GM18868 (cell line): ENCODE results near the gene PFN3.

Experiments used
- ATAC-seq: cut with Tn5 transposase; IDR thresholded peaks from one replicate; pipeline ENCODE4 v1.9.1; 2021; ENCODE audit warnings: mild to moderate bottlenecking, moderate library complexity; ENCODE audit not compliant: unreplicated experiment

PFN3 gene, protein sequence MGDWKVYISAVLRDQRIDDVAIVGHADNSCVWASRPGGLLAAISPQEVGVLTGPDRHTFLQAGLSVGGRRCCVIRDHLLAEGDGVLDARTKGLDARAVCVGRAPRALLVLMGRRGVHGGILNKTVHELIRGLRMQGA

GRCh38 chr5:177399997-177400868, at the start of gene PFN3:
Gene PFN3 (minus strand): TSS chr5:177400661. CDS start chr5:177400576, 85 bp downstream.
- no peak for ATAC-seq

- no peak for ATAC-seq
Measured at GRCh38 chr5:177449140-177450061, 48.9 kb upstream of the PFN3 start.

- ATAC-seq, result no peak
Measured at GRCh38 chr5:177448244-177448950, 47.9 kb upstream of the PFN3 start.

DNA sequence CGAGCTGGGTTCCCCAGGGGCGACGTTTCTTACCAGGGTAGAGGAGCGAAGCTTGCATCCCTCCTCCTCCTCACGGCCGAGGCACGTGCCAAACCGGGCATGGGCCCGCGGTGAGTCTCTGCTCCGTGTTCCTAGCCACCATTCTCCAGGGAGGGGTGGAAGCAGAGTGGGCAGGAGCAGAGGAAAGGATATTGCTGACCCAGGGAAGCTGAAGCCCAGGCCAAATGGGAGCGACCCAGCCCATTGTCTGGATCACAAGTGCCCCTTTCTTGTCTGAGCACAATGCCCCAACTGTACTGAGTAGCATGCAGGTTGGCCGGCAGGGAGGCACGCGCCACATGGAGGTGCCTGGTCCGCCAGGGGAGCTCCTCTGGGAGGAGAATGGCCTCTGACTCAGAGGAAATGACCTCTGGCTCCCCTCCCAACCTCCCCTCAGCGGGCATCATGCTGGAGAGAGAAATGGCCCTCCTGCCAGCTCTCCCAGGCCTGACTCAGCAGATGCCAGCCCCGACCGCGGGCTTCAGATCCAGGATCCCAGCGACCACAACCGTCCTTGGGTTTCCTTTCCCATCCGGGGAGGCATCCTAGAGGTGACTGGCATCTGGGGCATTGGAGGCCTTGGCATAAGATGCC, 47.3 kb upstream of the PFN3 start:
- ATAC-seq, result no peak

GRCh38 chr5:177447066-177447610, 46.7 kb upstream of the PFN3 start:
- peak; percentile 39 for ATAC-seq

DNA sequence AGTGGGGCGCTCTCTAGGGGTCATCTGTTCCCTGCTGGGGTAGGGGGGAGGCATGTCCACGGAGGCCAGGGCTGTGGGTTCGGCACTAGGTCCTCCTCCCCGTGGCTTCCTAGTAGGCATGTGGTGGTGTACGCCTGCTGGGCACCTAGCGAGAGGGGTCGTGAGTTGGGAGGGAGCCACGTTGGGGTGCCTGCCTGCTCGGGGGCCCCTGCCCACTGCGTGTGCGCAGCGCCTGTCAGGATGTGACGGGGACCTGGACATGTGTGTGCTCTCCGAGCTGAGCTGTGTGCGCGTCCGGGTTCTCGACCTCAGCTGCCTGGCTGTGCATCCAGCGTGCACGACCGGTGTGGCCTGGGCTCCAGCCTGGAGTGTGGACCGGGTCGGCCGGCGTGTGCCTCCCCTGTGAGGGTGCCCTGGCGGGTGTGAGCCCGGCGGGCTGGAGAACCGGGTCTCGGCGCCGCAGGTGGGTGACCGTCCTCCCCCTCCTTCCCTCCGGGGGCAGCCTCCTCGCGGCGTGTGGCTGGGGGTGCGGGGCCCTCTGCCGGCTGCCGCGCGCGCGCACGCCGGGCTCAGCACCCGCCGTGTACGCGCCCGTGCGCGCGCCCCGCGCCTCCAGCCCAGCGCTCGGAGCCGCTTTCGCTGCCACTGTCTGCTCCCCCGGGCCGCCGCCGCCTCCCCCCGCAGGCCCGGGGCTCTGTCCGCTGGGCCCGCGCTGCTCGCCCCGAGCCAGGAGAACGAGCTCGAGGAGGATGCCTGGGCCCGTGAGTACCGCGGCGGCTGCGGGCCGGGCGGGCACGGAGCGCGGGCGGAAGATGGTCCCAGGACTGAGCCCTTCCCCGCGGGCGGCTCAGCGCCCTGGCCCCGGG, 46.0 kb upstream of the PFN3 start, which contains the start of gene PRR7:
Gene PRR7, plus strand, starts transcription at position 615 of the 866 bp plus-strand sequence. CDS start 8,254 bp downstream, outside the sequence.
- ATAC-seq, result peak; percentile 46

DNA sequence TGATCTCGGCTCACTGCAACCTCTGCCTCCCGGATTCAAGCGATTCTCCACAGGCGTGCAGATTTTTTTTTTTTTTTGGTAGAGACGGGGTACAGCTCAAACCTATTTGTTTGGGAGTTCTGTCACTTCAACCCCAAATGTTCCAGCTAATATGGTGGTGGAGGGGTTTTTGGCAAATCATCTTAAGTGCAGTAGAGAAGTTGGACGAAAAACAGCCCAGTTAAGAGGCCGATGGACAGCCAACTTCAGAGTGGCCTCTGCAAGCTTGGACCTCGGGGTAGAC, 45.4 kb upstream of the PFN3 start:
- no peak for ATAC-seq

- no peak for ATAC-seq
Measured at GRCh38 chr5:177445052-177445916, 44.8 kb upstream of the PFN3 start.

DNA sequence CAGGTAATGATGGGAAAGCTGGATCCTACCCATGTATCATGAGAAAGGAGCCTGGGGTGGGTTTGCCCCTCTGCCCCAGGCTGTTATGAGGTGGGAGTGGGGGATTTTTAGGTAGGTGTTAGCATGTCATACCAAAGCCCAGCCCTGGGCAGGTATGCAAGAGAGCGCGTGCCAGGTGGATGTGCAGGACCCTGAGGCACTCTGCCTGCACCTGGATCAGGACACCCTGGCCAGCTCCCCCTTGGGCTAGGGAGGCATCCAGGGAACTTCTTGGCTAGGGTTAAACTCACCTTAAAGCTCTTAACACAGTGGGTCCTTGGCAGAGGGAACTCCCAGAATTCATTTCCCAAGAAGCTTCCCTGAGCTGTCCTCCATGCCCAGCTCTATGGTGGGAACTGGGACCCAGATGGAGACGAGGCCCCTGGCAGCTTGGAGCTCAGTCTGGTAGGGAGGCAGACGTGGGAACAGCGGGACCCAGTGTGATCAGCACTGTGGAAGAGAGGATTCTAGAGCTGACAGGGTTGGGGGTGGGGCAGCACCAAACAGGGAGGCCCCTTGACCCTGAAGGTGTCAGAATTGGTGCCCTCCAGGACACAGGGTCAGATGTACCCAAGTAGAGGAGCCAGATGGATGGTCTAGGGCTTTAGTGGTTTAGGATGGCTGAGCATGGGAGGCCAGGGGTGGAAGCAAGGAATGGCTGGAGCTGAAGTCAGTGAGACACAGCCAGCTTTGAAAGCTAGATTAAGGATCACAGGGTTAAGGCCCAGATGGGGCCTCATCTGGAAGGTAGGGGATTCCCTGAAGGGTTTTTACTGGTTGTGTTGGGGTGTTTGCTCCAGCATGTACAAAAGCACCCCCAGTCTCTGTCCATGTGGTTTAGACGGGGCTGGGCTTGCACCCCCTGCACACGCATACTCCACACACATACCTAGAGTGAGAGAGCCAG, 43.9 kb upstream of the PFN3 start:
- no peak for ATAC-seq

DNA sequence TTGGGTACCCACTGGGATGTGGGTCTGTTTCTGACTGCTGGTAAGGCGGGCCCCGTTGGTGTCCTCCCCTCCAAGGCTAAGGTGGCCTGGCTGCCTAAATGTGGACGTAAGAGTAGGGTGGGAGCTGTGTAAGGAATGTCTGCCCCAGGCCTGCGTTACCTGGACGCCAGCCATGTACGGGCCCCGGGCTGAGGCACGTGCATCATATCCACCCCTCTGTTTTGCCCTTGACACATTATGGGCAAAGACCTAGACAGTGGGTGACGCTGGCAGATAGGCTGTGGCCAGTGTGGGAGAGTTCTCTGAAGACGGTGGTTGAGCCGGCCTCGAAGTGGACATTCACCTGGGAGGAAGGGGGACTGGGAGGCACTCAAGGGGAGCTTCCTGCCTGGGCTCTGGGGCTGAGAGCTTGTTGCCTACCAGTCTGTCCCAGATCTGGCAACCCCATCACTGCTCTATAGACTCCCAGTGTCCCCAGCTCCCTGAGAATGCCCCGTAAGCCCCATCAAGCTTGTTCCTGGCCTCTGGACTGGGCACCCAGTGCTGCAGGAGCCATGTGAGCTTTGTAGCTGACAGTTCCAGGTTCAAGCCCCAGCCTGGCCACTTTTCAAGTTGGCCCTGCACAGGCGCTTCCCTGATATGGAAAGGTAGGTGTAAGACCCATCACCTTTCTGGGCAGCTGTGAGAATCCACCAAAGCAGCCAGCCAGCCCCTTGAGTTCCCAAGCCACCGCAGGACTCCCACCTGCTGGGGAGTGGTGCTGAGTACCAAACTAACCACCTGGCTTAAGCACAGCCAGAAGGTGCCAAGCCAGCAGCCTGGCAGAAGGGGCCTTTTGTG, 42.9 kb upstream of the PFN3 start:
- ATAC-seq, result no peak

DNA sequence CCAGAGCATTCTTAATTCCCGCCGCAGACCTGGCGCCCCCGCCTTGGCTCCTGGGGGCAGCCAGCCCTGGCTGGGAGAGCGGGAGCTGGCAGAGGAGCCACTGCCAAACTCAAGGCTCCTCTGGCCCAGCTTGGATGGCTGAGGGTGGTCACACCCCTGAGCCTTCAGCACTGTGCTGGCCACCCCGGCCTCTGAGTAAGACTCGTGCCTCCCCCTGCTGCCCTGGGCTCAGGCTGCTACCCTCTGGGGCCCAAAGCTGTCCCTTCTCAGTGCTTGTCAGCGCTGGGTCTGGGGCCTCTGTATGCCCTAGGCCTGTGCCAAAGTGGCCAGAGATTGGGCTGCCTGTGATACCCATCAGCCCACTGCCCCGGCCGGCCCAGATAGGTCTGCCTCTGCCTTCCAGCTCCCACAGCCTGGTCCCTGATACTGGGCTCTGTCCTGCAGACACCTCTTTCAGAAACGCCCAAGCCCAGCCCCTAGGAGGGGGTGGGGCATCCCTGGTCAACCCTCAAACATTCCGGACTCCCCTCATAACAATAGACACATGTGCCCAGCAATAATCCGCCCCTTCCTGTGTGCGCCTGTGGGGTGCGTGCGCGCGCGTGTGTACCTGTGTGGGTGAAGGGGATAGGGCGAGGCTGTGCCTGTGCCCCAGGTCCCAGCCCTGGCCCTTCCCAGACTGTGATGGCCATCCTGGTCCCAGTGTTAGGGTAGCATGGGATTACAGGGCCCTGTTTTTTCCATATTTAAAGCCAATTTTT, 41.8 kb upstream of the PFN3 start:
- no peak for ATAC-seq

GRCh38 chr5:177440990-177441780, 40.7 kb upstream of the PFN3 start:
- ATAC-seq, result no peak

DNA sequence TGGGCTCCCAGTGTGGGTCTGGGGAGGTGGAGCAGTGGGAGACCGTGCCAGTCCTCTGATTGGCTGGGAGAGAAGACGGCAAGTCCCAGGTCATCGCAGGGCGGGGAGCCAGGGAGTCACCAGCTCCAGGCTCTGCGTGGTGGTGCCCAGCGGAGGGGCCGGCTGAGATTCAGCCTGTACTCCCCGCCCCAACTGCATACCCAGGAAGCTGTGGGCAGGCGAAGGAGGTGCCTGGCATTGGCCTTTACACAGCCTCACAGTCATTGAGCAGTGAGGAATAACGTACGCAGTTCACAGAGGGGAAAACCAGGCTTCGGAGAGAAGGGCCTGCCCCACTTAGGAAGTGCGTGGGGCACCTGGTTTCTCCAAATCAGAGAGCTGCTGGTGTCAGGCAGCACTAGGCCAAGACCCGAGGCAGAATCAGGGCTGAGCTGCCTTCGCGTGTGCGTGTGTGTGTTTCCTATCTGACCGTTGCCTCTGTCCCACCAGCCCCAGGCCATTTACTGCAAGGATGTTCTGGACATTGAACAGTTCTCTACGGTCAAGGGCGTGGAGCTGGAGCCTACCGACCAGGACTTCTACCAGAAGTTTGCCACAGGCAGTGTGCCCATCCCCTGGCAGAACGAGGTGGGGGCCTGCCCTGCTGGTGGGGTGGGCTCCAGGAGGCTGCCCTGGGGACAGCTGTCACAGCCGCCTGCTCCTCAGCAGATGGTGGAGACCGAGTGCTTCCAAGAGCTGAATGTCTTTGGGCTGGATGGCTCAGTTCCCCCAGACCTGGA, 39.9 kb upstream of the PFN3 start:
- ATAC-seq, result no peak

DNA sequence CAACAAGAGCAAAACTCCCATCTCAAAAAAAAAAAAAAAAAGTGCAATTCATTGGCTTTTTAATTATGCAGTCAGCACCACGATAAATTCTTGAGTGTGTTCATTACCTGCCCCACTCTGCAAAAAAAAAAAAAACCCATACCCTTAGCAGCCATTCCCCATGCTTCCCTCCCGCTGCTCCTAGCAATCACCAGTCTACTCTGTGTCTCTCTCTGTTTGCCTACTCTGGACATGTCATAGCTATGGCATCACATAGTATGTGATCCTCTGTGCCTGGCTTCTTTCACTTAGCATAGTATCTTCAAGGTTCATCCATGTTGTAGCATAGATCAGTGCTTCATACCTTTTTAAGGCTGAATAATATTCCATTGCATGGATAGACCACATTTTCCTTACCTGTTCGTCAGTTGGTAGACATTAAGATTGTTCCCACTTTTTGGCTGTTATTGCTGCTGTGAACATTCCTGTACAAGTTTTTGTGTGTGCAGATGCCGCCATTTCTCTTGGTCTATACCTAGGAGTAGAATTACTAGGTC, 39.1 kb upstream of the PFN3 start:
- no peak for ATAC-seq
